Activated CD4-positive, alpha-beta memory T cell treated with anti-CD3 and anti-CD28 coated beads, Interleukin-2, amount 10 ng/mL, durations not matched to agents 7 days and 5 days (primary cell): ENCODE data around the gene FMN1. TPM values are rescaled to one million over a fixed set of nuclear protein-coding genes. Genes with fewer than 3 reads are reported as not detected.

ENCODE experiments used
- CTCF ChIA-PET: fragments of 350-600 bp; sonication (Branson Sonifier 250); formaldehyde crosslinking; loops from one replicate; lab custom pipeline; 2021; ENCODE audit warnings: antibody characterized with exemption, inconsistent platforms; lab: Charles Lee
- POLR2A ChIA-PET: fragments of 350-600 bp; sonication (Branson Sonifier 250); formaldehyde crosslinking; loops from one replicate; lab custom pipeline; 2021; ENCODE audit warnings: antibody characterized with exemption; lab: Charles Lee
- DNase-seq: peaks from one replicate; pipeline ENCODE4 v3.0.0-alpha.2; 2020
- H3K27ac Mint-ChIP-seq: one replicate; pipeline ENCODE4 v1.8.0; 2021; ENCODE audit warnings: mild to moderate bottlenecking, mixed read lengths
- H3K27me3 Mint-ChIP-seq: one replicate; pipeline ENCODE4 v1.8.0; 2021; ENCODE audit warnings: mixed read lengths
- H3K36me3 Mint-ChIP-seq: one replicate; pipeline ENCODE4 v1.8.0; 2021; ENCODE audit warnings: low read depth, mixed read lengths
- H3K4me1 Mint-ChIP-seq: one replicate; pipeline ENCODE4 v1.8.0; 2021; ENCODE audit warnings: mixed read lengths
- H3K4me3 Mint-ChIP-seq: one replicate; pipeline ENCODE4 v1.8.0; 2021; ENCODE audit warnings: mild to moderate bottlenecking, mixed read lengths
- H3K9me3 Mint-ChIP-seq: one replicate; pipeline ENCODE4 v1.8.0; 2021; ENCODE audit warnings: mixed read lengths
- total RNA-seq, 2 experiments: library from RNA; stranded (reverse); gene quantifications; one replicate each; pipeline ENCODE4 v1.2.3, GENCODE V29; 2021

The FMN1 gene
- total RNA-seq, 2 experiments from 2014 or later = 0.03 to 0.15 TPM

DNA sequence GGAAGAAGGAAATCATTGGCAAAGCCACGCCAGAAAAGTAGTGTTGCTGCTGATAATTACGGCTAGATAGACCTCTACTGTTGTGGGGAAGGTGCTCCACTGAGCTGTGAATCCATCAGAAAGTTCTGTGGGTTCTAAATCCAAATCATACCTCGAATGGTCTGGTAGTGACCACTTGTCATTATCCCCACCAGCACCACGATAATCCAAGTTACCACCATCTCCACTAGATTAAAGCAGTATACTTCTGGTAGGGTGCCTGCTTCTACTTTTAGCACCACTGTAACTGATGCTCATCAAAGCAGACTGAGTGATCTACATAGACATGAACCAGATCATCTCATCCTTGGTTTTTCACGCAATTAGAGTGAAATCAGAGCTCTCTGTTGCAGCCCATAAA, 185.5 kb downstream of the FMN1 start:
- ChIA-PET CTCF (no interaction called here), POLR2A (no interaction called here)
- no peak for DNase-seq
- Mint-ChIP-seq H3K9me3 (no peaks in the 10 kb centered on the region), H3K4me1 (no peaks in the 10 kb centered on the region), H3K4me3 (no peak overlapping the region), H3K36me3 (no peaks in the 10 kb centered on the region), H3K27ac (no peak overlapping the region), H3K27me3 (peaks cover 21% of the 10 kb centered on the region)

DNA sequence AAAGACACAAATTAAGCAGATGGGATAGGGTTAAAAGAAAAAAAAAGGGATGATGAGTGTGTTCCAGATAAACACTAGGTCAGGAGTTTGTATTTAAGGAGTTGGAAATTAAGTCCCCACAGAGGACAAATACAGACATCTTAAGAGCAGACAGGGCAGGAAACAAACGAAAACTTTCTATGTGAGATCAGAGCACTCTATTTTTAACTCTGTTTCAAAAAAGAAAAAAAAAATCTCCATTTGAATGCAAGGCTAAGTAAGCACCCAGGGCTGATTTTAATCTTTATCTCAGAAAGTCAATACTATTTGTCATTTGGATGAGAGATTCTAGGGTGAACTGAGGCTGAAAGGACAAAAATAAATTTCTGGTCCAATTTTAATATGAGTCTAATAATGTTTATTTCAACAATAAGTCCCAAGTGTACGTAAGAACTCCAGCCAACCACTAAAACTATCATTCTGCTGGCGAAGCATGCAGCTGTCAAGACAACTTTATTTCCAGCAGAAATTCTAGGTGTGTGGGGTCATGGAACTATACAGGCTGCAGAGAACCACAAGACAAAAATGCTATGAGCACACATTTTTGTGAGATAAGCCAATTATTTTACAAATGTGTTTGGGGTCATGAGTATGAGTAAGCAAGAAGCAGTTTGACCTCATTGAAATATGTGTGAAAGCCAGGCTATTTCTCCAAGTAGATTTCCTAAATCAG, 186.1 kb downstream of the FMN1 start:
- no peak overlapping the region for H3K4me3 Mint-ChIP-seq
- H3K4me1 Mint-ChIP-seq = no peaks in the 10 kb centered on the region
- no peaks in the 10 kb centered on the region for H3K9me3 Mint-ChIP-seq
- H3K27ac Mint-ChIP-seq = no peak overlapping the region
- H3K36me3 Mint-ChIP-seq = no peaks in the 10 kb centered on the region
- ChIA-PET CTCF (no interaction called here), POLR2A (no interaction called here)
- DNase-seq = no peak
- H3K27me3 Mint-ChIP-seq = peaks cover 21% of the 10 kb centered on the region

DNA sequence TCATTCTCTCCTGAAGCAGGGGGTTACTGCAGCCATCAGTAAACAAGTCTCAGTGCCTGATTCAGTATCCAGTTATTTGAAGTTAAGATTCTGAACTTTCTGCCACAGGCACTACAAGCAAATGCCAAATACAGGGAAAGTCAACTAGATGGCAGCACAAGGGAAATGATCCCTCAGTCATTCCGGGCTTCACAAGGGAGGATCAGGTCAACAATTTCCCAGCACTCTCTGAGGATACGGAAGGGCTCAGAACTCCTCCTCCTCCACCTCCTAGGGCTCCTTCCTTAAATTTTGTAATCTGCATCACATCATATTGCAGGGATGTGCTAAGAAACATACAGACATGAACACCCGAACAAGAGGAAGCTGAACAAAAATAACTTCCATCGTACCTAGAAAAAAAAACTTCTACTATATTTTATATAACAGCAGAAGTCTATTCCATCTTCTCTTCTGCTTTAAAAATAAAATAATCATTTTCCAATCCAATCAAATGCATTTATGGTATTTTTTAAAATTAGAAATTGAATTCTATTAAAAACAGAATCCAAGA, 187.1 kb downstream of the FMN1 start:
- peaks cover 18% of the 10 kb centered on the region for H3K27me3 Mint-ChIP-seq
- H3K4me1 Mint-ChIP-seq = no peaks in the 10 kb centered on the region

DNA sequence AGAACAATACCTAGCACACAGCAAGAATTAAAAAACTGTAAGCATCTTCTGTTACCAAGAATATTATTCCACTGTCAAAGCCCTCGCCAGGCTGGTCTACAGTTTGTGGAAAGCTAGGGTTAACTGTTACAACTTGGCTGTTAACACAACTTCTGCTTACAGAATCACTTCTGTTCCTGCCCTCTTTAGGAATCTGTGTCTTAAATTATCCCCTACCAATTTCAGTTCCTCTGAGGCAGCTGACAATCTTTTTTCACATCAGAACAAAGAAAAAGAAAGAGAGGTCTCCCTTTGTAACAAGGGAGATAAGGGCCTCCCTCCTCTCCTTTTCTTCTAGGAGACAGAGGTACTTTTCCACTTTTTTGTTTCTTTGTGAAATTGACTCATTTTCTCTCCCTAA, 188.9 kb downstream of the FMN1 start:
- Mint-ChIP-seq H3K27ac (no peak overlapping the region), H3K4me3 (no peak overlapping the region), H3K4me1 (no peaks in the 10 kb centered on the region), H3K9me3 (no peaks in the 10 kb centered on the region), H3K36me3 (no peaks in the 10 kb centered on the region), H3K27me3 (peaks cover 15% of the 10 kb centered on the region)
- no peak for DNase-seq
- POLR2A ChIA-PET = no interaction called here
- CTCF ChIA-PET = no interaction called here

More for the DNA sequence above, 187.1 kb downstream of the FMN1 start:
- Mint-ChIP-seq H3K9me3 (no peaks in the 10 kb centered on the region), H3K36me3 (no peaks in the 10 kb centered on the region), H3K4me3 (no peak overlapping the region), H3K27ac (no peak overlapping the region)
- ChIA-PET POLR2A (no interaction called here), CTCF (no interaction called here)
- DNase-seq = no peak

DNA sequence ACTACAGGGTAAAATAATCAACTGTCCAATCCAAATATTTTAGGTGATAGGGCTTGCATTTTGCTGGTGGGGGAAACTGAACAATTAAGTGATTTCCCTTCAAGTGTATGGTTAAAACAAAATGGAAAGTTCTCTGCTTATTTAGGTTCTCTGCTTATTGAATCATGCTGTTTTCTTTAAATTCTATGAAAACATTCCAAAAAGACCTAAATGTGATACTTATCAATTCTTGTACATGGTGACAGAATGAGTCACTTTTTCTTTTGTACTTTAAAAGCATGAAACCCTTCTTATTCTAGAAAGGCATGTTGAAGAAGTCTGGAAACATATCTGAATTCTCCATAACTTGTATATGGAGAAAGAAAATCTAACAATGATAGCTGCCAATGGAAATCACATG, 192.6 kb downstream of the FMN1 start:
- Mint-ChIP-seq H3K4me3 (no peak overlapping the region), H3K4me1 (no peaks in the 10 kb centered on the region), H3K27ac (no peak overlapping the region), H3K27me3 (peaks cover 10% of the 10 kb centered on the region), H3K9me3 (no peaks in the 10 kb centered on the region), H3K36me3 (no peaks in the 10 kb centered on the region)
- DNase-seq = no peak
- POLR2A ChIA-PET = no interaction called here
- CTCF ChIA-PET = no interaction called here

DNA sequence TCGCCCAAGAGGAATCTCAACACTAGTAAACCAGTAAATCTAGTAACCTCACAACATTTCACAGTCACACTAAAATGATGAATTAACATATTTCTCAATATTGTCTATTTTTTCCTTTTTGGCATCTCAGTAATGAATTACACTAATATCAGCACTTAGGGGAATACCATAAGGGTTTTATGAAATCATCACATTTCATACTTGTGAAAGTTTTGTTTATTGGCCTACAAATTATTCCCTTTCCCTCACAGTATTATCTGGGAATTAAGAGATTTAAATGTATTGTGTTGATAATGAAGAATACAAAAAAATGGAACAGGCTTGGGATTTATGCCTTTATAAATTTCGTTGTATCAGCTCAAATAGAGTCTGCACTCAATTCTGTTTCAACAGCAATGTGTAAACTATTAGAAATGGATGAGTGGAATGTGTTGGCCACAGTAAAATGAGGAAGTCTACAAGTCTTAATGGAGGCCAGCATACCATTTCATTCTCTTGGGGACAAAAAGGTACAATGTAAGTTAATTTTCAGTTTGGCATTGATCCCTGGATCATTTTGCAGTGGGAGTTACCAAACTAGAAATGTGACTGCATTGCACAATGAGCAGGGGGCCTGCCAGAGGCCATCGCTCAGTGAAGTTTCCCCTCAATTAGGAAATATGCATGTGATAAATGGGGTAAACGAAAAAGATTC, 195.4 kb downstream of the FMN1 start:
- H3K27ac Mint-ChIP-seq = no peak overlapping the region
- CTCF ChIA-PET = no interaction called here
- POLR2A ChIA-PET = no interaction called here
- no peaks in the 10 kb centered on the region for H3K36me3 Mint-ChIP-seq
- H3K4me3 Mint-ChIP-seq = no peak overlapping the region
- no peaks in the 10 kb centered on the region for H3K4me1 Mint-ChIP-seq
- peaks cover 8% of the 10 kb centered on the region for H3K27me3 Mint-ChIP-seq
- no peaks in the 10 kb centered on the region for H3K9me3 Mint-ChIP-seq
- DNase-seq = no peak

DNA sequence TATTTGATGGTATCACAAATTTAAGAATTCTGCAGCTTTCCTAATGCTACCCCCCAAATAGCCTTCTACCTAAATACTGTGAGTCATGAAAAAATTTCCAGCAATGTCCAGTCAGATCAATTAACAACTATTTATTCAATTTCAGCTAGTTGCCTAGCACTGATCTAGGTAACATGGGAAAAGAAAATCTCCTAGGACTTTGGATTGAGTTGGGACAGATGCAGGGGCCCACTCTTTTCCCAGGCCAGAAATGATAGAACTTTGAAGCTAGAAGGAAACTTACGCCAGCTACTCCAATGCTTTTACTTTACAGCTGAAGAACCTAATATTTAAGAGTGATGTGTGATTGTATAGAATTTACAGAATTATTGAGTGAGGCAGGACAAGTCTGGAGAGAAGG, 196.3 kb downstream of the FMN1 start:
- H3K27me3 Mint-ChIP-seq = peaks cover 9% of the 10 kb centered on the region
- no peak overlapping the region for H3K27ac Mint-ChIP-seq
- POLR2A ChIA-PET = no interaction called here
- H3K9me3 Mint-ChIP-seq = no peaks in the 10 kb centered on the region
- no peak overlapping the region for H3K4me3 Mint-ChIP-seq
- no peaks in the 10 kb centered on the region for H3K36me3 Mint-ChIP-seq
- CTCF ChIA-PET = interaction anchor here (1.0 kb wide), 1 partner anchor 336 kb away, joined by 3 read pairs; no protein-coding TSS in a partner anchor
- DNase-seq = no peak
- H3K4me1 Mint-ChIP-seq = no peaks in the 10 kb centered on the region

DNA sequence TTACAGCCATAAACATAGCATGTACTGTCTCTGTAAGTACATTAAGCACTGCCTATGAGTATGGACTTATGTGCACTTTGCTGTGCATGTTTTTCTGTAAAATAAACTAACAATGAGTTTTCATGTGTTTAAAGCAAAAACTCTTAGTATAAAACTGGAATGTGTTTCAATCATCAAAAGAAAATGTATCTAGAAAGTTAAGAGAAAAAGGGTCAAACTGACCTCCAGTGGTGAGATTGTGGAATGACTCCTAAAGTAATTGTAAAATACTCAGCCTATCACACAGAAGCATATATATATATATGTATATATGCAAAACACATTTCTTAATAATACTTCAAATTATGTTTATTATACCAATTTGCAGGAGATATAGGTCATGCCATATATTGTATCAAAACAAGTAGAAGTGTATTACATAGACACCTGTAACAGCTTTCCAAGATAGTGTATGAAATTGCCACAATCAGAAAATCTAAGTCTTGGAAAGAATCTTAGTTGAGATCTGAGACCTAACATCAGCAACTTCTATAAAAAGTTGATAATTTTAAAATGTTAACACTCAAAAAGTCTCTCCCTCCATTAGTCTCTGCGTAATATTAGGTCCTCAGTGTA, 199.6 kb downstream of the FMN1 start:
- ChIA-PET POLR2A (no interaction called here), CTCF (interaction anchor here (1.6 kb wide), 1 partner anchor 333 kb away, joined by 4 read pairs; no protein-coding TSS in a partner anchor)

DNA sequence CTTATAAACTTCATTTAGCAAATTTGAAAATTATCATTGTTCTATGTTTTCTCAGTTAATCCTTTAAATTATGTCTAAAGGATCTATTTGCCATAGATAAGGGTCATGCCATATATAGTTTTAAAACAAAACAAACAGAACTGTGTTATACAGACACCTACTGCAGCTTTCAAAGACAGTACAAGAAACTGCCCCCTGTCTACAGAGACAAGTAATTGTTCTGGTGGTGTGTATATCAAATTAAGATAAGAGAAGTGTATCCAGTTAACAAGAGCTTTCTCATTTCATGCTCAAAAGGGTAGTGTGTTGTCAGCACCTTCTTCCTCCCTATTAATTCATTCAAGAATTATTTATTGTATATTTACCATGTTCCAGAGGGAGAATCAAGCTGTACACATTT, 201.2 kb downstream of the FMN1 start:
- H3K9me3 Mint-ChIP-seq = no peaks in the 10 kb centered on the region
- no peak overlapping the region for H3K4me3 Mint-ChIP-seq
- no peaks in the 10 kb centered on the region for H3K36me3 Mint-ChIP-seq
- H3K27ac Mint-ChIP-seq = no peak overlapping the region
- ChIA-PET POLR2A (no interaction called here), CTCF (interaction anchor here (1.6 kb wide), 1 partner anchor 331 kb away, joined by 4 read pairs; no protein-coding TSS in a partner anchor)
- no peak for DNase-seq
- no peaks in the 10 kb centered on the region for H3K4me1 Mint-ChIP-seq
- H3K27me3 Mint-ChIP-seq = peaks cover 8% of the 10 kb centered on the region

More for the DNA sequence above, 199.6 kb downstream of the FMN1 start:
- no peaks in the 10 kb centered on the region for H3K4me1 Mint-ChIP-seq
- H3K27ac Mint-ChIP-seq = no peak overlapping the region
- no peaks in the 10 kb centered on the region for H3K36me3 Mint-ChIP-seq
- no peaks in the 10 kb centered on the region for H3K9me3 Mint-ChIP-seq
- no peak overlapping the region for H3K4me3 Mint-ChIP-seq
- no peak for DNase-seq
- H3K27me3 Mint-ChIP-seq = peaks cover 10% of the 10 kb centered on the region

DNA sequence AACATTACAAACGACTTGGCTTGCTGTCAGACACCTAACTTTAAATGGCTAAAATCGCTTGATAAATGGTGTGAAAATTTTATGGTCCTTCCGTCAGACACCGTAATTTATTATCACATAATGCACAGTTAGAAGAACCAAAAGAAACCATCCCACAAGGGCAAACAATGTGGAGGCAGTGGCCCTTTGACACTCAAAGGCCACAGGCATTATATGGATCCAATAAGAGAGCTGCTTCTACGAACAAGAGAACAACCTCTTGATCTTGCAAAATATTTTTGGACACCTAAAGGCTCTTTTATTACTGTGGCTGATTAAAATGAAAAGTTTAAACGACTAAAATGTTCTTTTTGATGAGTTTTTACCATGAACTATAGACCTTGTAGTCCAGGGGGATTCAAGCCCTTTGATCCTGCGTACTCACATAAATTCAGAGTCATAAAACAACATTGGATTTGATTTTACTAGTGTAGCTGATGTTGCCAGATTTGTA, 202.8 kb downstream of the FMN1 start:
- no peaks in the 10 kb centered on the region for H3K9me3 Mint-ChIP-seq
- ChIA-PET POLR2A (no interaction called here), CTCF (no interaction called here)
- H3K36me3 Mint-ChIP-seq = no peaks in the 10 kb centered on the region
- H3K4me1 Mint-ChIP-seq = no peaks in the 10 kb centered on the region
- DNase-seq = no peak
- peaks cover 8% of the 10 kb centered on the region for H3K27me3 Mint-ChIP-seq
- no peak overlapping the region for H3K27ac Mint-ChIP-seq
- H3K4me3 Mint-ChIP-seq = no peak overlapping the region

DNA sequence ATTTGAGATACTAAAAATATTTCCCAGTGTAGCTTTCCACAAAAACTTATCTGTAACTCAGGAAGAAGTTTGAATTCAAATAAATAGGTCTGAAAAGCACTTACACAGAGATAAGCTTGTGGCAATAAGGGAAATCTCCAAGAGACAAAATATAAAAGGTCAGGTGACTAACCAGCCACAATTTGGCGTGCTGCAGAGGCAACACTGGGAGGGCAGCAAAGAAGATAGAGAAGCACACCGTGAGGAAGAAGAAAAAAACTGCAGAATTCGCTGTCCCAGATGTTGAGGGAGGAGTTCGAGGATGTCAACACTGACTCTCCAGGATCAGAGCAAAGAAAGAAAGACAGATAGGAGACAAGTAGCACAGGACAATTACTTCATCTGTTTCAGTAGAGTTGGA, 204.4 kb downstream of the FMN1 start:
- no peak for DNase-seq
- no peaks in the 10 kb centered on the region for H3K9me3 Mint-ChIP-seq
- no peaks in the 10 kb centered on the region for H3K36me3 Mint-ChIP-seq
- CTCF ChIA-PET = no interaction called here
- H3K4me3 Mint-ChIP-seq = no peak overlapping the region
- peaks cover 4% of the 10 kb centered on the region for H3K27me3 Mint-ChIP-seq
- POLR2A ChIA-PET = no interaction called here
- no peak overlapping the region for H3K27ac Mint-ChIP-seq
- no peaks in the 10 kb centered on the region for H3K4me1 Mint-ChIP-seq

DNA sequence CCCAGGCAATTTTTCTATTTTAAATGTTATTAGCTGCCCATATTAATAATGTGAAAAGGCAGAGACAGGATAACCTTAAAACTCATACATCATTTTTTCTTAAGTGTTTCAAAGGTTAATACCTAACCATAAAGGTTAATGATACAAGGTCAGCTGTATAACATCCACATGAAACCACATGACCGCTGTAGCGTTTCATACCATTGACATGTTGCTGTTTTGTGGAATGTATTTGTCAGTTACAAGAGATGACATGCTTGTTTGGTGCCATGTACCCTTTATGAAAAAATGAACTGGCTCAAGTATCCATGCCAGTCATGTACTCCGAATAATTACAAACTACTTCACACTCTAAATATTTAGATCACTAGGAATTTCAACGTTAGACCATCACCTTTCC, 207.4 kb downstream of the FMN1 start:
- H3K4me3 Mint-ChIP-seq = no peak overlapping the region
- ChIA-PET CTCF (no interaction called here), POLR2A (no interaction called here)
- peaks cover 2% of the 10 kb centered on the region for H3K27me3 Mint-ChIP-seq
- H3K9me3 Mint-ChIP-seq = no peaks in the 10 kb centered on the region
- no peaks in the 10 kb centered on the region for H3K4me1 Mint-ChIP-seq
- H3K36me3 Mint-ChIP-seq = no peaks in the 10 kb centered on the region
- no peak overlapping the region for H3K27ac Mint-ChIP-seq
- DNase-seq = no peak

DNA sequence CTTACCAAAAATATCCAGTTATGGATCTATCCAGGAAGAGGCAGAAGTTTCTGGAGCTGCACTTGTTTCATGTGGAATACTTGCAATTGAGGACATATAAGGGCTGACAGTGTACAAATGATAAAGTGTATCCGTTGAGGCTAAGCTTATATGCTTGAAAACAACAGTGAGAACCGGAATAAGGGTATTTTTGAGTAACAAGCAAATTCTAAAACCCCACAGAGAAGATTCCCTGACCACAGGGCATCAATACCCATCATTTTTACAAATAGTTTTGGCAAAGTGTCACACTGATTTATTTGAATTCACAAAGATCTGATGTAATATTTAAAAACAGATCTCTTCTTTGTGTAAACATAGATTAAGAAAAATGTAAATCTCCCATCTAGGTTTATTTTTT, 208.4 kb downstream of the FMN1 start:
- no peaks in the 10 kb centered on the region for H3K4me1 Mint-ChIP-seq
- no peaks in the 10 kb centered on the region for H3K36me3 Mint-ChIP-seq
- CTCF ChIA-PET = no interaction called here
- peaks cover under 1% of the 10 kb centered on the region for H3K27me3 Mint-ChIP-seq
- DNase-seq = no peak
- no peaks in the 10 kb centered on the region for H3K9me3 Mint-ChIP-seq
- POLR2A ChIA-PET = no interaction called here
- H3K27ac Mint-ChIP-seq = no peak overlapping the region
- H3K4me3 Mint-ChIP-seq = no peak overlapping the region
